Fibroblast of skin of right biceps (primary cell): ENCODE data around the gene ANKRD44.

Experiments used
- DNase-seq: peaks from one replicate; pipeline ENCODE4 v3.0.0-alpha.2; 2013

ANKRD44 gene

GRCh38 chr2:197101519-197101918, 209.1 kb downstream of the ANKRD44 start:
- DNase-seq: no peak

GRCh38 chr2:197097578-197098366, 212.8 kb downstream of the ANKRD44 start:
- DNase-seq: peak; percentile 71

- no peak for DNase-seq
These were observed 213.9 kb downstream of the ANKRD44 start for GRCh38 chr2:197096649-197097048.

- peak; percentile 77 for DNase-seq
These were observed 218.1 kb downstream of the ANKRD44 start for GRCh38 chr2:197092431-197092830.

GRCh38 chr2:197090742-197091367, 219.7 kb downstream of the ANKRD44 start:
- DNase-seq: no peak

GRCh38 chr2:197089655-197090054, 220.9 kb downstream of the ANKRD44 start:
- no peak for DNase-seq

GRCh38 chr2:197088694-197089093, 221.9 kb downstream of the ANKRD44 start:
- DNase-seq: peak; percentile 52

GRCh38 chr2:197086500-197086899, 224.1 kb downstream of the ANKRD44 start:
- DNase-seq: no peak

GRCh38 chr2:197085665-197086064, 224.9 kb downstream of the ANKRD44 start:
- DNase-seq: no peak

- DNase-seq: no peak
These were observed 229.3 kb downstream of the ANKRD44 start for GRCh38 chr2:197081294-197081693.

GRCh38 chr2:197080578-197081216, 229.9 kb downstream of the ANKRD44 start:
- no peak for DNase-seq

GRCh38 chr2:197079832-197080555, 230.6 kb downstream of the ANKRD44 start:
- DNase-seq: peak; percentile 71

- peak; percentile 55 for DNase-seq
These were observed 231.2 kb downstream of the ANKRD44 start for GRCh38 chr2:197079414-197079813.

GRCh38 chr2:197078535-197078934, 232.0 kb downstream of the ANKRD44 start:
- no peak for DNase-seq

- DNase-seq: peak; percentile 27
These were observed 233.2 kb downstream of the ANKRD44 start for GRCh38 chr2:197077336-197077735.

GRCh38 chr2:197076652-197077051, 233.9 kb downstream of the ANKRD44 start:
- no peak for DNase-seq

GRCh38 chr2:197075754-197076337, 234.7 kb downstream of the ANKRD44 start:
- no peak for DNase-seq

GRCh38 chr2:197075281-197075680, 235.3 kb downstream of the ANKRD44 start:
- DNase-seq: no peak

GRCh38 chr2:197073701-197074433, 236.7 kb downstream of the ANKRD44 start:
- DNase-seq: no peak

GRCh38 chr2:197073270-197073669, 237.3 kb downstream of the ANKRD44 start:
- DNase-seq: no peak

GRCh38 chr2:197072533-197072932, 238.0 kb downstream of the ANKRD44 start:
- DNase-seq: no peak

GRCh38 chr2:197071790-197072436, 238.7 kb downstream of the ANKRD44 start:
- no peak for DNase-seq
